ENCODE measurements around the gene VPS35L.
"Not testable (repeated sequence)": the region's sequence is repeated elsewhere in the genome, so short reads cannot be mapped to it uniquely, and the experiment has no call there.

VPS35L gene

DNA sequence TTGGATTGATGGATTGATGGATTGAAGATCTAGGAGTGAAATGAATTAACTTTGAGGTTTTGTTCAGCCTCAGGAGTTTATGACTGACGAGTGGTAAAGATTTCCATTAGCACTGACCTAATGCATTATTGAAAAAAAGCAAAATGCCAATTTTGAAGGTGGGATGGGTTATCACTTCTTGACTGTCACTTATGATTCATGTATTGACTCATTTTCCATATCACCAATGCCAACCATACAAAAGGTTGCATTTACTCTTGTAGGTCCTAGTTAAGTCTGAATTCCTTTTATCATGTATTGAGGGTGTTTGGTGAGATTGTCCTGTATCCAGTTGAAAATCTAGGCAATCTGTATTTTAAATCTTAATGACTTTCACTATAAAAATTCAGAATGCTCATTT lies 104.9 kb downstream of the VPS35L start:
- no peak for DNase-seq

DNA sequence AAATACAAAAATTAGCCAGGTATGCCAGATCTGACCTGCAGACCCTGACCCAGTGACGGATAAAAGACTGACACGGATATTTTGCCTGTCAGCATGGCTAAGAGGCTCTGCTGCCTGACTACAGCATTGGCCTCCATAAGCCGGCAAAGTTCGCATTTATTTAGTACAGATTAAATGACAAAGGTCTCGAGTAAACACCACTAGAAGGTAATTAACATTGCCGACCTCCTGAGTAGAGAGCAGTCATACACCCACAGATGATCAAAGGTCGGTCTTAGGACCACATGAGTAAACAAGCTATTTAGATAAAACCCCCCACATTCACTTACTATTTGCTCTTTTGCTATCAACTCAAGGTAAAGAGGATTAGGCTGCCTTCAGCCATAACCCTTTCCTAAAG lies 106.8 kb downstream of the VPS35L start:
- DNase-seq, result no peak

DNA sequence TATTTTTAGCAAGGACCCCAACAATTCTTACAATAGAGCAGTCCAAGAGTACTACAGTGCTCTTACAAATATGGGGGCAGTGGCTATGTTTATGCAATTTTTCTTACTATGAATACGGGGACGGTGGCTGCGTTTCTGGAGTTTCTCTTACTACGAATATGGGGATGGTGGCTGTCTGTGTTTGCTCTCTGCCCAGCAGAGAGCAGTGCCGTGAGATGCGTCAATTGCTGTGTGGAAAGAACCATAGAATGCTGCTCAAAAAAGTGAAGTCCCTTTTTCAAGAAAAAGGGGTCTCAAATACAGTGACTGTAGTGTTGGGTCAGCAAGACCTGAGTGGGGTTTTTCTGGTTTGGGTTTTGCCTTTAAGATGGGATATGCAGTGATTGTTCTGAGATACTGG lies 108.7 kb downstream of the VPS35L start:
- DNase-seq, result no peak

GRCh38 chr16:19665313-19665712 lies 109.8 kb downstream of the VPS35L start:
- DNase-seq, result not testable (repeated sequence)

DNA sequence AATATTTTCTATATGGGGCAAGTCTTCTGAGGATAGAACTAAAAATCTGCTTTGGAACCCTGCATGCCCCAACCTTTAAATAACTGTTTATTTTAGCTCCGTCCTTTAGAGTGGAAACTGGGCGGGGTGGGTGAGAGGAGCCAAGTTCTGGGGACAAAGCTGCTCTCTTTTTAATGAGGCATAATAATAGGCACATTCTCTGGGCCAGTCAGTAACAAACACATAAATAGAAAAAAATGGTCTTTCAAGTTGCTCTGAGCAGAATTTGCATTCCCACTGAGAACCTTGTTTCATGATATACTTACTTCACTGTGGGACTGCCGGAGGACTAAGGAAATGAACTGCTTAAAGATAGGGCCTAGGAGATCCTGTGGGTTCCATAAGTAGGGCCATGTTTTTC lies 111.0 kb downstream of the VPS35L start:
- no peak for DNase-seq

GRCh38 chr16:19672378-19672777 lies 116.9 kb downstream of the VPS35L start:
- no peak for DNase-seq

DNA sequence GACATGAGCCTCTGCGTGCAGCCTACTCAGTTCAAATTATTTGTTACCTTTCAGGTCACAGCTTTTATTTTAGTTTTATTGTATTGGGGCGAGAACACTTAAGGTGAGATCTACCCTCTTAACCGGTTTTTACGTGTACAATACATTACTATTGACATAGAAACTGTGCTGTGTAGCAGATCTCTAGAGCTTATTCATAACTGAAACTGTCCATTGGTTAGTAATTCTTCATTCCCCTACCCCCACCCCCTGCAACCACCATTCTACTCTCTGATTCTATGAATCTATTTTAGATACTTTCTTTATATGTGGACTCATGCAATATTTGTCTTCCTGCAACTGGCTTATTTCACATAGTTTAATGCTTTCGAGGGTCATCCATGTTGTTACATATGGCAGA lies 119.0 kb downstream of the VPS35L start:
- DNase-seq, result no peak

- no peak for DNase-seq
These were observed 121.9 kb downstream of the VPS35L start for GRCh38 chr16:19677402-19677801.

DNA sequence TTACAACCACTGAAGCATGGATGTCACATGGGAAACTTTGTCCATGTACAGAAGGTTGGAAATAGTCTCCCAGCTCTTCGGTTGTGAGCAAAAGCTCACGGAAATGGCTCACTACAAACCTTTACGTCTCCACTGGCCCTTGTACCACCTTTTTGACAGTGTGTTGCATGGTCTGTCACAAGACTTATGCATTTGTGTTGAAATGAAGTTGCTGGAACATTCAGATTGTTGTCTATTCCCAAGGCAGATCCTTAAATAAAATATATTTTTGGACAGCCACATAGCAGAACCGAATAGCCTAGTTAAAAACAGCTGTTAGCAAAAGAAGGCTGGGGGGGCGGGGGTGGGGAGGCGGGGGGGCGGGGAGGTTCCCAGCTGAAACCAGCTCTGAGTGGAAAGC lies 123.3 kb downstream of the VPS35L start:
- DNase-seq, result no peak

DNA sequence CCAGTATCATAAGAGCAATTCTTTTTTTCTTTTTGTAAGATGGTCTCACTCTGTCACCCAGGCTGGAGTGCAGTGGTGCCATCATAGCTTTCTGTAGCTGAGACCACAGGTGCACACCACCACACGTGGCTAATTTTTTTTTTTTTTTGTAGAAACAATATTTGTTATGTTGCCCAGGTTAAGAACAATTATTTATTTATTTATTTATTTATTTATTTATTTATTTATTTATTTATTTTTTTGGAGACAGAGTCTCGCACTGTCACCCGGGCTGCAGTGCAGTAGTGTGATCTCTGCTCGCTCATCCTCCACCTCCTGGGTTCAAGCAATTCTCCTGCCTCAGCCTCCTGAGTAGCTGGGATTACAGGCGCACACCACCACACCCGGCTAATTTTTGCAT lies 123.8 kb downstream of the VPS35L start:
- not testable (repeated sequence) for DNase-seq

DNA sequence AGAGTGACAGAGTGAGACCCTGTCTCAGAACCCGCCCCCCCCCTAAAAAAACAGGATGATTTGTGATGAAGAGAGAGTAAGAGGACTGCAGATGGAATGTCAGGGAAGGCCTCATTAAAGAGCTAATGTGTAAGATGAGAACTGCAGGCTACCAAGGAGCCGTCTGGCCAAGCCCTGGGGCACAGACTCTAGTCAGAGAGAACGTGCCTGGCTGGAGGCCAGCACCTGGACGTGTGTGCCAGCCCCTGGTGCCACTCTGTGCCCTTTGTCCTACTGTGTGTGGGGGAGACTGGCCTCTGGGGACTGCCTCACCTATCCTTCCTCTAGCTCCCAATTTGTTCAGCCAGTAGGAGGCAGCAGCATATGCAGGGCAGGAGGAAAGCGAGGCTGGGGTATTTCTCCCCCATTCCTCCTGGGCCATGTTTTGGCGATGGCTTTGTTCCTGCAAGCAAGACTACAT lies 125.4 kb downstream of the VPS35L start:
- no peak for DNase-seq

DNA sequence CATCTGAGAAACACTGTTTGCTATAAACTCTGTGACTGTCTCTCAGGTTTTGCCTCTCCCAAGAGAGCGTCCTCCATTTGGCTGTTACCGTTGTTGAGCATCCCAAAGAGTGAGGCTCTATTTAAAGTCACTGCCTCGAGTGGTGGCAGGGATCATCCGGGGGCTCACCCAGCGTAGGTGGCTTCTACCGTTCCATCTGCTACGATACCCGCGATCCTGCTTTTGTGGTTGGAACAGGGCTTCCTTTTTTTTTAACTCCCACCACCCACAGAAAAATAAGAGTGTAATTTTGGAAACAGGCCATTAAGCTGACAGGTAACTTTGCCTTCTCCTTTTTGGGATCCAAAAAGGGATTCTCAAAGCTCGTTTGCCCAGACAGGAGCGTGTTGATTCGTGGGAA lies 126.1 kb downstream of the VPS35L start:
- no peak for DNase-seq

- no peak for DNase-seq
These were observed 128.1 kb downstream of the VPS35L start for GRCh38 chr16:19683453-19684236.

DNA sequence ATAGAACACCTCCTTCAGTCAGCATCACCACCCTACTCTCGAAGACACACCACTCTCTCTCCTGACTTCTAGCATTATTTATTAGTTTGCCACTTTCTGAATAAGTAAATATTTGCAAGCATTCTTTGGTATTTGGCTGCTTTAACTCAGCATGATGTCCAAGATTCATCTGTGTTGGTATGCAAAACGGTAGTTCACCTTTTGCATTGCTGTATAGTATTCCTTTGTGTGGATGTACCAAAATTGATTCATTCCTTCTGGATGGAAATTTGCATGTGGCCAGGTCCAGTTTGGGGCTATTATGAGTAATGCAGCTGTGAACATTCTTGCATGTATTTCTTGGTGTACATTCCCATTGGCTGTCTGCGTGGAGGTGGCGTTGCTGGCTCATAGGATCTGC lies 129.7 kb downstream of the VPS35L start:
- no peak for DNase-seq

DNA sequence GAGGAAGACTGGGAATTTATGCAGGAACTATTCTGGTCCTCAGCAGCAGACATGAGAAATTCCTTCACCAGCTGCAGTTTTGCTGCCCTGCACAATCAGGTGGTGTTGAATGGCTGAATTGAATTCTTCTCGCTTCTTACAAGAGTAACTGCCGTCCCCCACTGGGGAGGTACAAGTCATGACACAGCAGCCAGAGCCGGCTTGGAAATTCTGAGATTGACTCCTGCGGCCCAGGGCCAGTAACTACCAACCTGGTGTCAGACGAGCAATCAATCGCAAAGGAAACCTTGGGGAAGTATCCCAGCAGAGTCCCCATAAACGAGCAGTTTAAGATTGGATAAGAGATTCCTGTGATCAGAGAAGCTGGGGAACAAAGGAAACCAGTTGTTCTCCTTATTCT lies 131.8 kb downstream of the VPS35L start:
- no peak for DNase-seq

DNA sequence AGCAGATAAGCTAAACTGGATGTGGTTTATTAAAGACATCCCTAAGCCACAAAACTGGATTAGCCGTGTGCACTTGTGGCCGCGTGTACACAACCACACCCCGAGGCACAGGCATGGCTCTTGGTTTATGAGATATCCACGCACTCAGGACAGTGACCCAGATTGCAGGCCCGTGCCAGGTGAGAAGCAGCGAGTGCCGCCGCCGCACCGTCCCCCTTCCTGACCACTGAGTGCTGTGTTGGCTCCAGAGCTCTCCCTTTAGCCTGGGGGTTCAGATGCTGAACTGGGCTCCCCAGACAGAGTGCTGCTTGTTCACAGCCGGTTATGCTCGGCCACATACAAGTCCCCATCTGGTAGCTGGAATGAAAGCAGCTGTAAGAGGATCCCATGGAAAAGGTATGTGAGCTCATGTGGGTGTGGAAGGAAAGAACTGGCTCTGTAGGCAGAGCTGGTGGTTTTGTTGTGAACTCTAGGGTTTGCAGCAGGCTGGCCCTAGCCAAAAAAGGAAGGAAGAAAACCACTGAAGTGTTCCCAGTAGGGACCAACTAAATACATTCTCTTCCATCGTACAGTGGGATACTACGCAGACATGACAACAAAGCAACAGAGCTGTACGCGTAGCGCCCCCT lies 133.0 kb downstream of the VPS35L start:
- DNase-seq, result no peak

DNA sequence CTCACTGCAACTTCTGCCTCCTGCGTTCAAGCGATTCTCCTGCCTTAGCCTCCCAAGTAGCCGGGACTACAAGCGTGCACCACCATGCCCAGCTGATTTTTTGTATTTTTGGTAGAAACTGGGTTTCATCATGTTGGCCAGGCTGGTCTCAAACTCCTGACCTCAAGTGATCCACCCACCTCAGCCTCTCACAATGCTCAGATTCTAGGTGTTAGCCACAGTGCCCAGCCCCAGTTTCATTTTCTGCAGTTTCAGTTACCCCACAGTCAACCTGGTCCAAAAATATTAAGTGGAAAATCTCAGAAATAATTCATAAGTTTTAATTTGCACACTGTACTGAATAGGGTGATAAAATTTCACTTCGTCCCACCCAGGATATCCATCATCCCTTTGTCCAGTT lies 133.8 kb downstream of the VPS35L start:
- no peak for DNase-seq

DNA sequence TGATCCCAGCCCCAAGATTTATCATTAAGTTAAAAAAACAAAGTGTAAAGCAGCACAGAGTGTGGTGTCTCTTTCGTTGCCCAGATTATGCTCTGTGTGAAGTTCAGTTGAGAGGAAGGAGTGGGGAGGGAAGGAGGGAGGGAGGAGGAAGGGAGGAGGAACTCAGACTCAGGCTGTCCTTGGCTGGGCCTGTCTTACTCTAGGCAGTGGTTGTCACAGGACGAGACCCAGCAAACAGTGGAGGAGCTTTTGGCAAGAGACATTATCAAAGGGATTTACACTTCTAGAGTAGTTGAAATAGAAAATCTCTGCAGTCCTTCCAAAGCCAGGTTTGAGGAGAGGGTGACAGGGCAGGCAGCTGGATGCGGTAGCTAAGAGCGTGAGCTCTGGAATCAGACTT lies 134.7 kb downstream of the VPS35L start:
- no peak for DNase-seq

DNA sequence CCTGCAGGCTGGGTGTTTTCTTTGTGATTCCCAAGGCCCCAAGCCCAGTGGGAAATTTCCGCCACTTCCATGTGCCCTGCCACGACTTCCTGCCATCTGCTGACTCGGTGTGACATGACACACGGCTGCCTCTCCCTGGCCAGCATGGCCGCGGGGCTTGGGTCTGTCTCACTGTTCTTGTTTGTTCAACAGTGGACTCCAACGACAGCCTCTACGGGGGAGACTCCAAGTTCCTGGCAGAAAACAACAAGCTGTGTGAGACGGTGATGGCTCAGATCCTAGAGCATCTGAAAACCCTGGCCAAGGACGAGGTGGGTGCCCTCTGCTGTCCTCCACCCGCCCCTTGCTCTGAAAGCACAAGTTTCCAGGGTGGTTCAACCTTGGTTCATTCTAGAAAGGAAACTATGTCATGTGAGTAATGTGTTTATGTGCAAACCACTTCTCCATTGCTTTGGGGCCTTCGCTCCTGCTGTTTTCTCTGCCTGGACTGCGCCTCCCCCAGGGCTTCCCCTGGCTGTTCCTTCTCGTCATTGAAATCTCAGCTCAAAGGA lies 135.7 kb downstream of the VPS35L start:
- no peak for DNase-seq

- DNase-seq, result no peak
These were observed 139.5 kb downstream of the VPS35L start for GRCh38 chr16:19694989-19695388.

DNA sequence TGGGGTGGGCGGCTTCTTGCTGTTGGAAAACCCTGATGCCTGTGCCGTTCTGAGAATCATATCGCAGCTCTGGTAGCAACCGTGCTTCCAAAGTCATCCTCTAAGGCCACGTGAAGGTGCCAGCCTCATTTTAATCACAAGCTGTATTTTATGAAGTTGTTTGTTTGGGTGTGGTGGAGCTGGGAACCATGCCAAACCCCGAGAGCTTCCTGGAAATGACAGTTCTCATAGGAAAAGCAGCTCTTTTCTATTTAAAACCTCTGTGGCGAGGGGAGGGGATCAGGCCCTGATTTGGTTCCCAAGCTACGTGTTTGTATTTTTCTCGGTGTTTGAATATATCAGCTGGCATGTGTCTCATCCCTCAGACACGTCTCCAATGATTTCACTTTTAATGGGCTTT lies 140.8 kb downstream of the VPS35L start:
- no peak for DNase-seq

DNA sequence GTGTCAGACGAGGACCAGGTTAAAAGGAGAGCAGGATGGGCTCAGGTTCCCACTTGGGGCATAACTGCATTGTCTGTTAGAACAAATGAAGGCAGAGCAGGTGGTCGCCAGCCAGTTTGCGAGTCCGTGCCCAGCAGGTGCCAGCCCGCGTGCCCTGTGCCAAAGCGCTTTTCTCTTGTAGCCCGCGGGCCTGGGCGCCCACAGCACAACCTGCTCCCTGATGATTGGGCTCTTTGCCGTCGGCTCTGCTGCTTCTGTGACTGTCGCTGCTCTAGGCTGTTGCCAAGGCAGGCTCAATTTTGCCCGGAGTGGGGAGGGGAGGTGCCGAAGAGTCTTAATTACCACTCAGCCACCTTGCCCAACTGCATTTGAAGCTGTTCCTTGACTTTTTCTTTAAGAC lies 141.5 kb downstream of the VPS35L start:
- no peak for DNase-seq

GRCh38 chr16:19697756-19698318 lies 142.3 kb downstream of the VPS35L start:
- no peak for DNase-seq

Measured in cortex of kidney (tissue), 1 donor.